ENCODE results near the gene PTPRN2. TPM values are rescaled to one million over a fixed set of nuclear protein-coding genes. Genes with fewer than 3 reads are reported as not detected.

Gene PTPRN2
- total and polyA plus RNA-seq, 2 of the 13 experiments (the other 11 are each of a cell fraction or from before 2014, with no cell fraction given): 2.5 to 24.2 TPM

GRCh38 chr7:157619753-157620525 lies 967.7 kb downstream of the PTPRN2 start:
- no peak for ATAC-seq
- Histone ChIP-seq H4K20me1 (ENCODE audit: insufficient read depth, low read length) (no peaks in the 10 kb centered on the region), H3K4me2 (ENCODE audit: low read depth, low read length) (no peak overlapping the region), H3K4me1 (ENCODE audit: insufficient read depth, low read length) (no peaks in the 10 kb centered on the region), H3K27ac (ENCODE audit: extremely low read length, insufficient read depth, low read length) (no peak overlapping the region), H3K79me2 (ENCODE audit: insufficient read depth, low read length) (no peaks in the 10 kb centered on the region), H2AFZ (ENCODE audit: low read length) (no peak overlapping the region), H3K27me3 (ENCODE audit: control insufficient read depth in 1 of 2, insufficient read depth in 2 of 2, low read length in 2 of 2) (peaks cover 0 to 74% of the 10 kb centered on the region in 2 experiments; a peak in 3 of 5 replicates), H3K36me3 (replicated peaks in 1 of 2; ENCODE audit: control insufficient read depth in 1 of 2, insufficient read depth in 2 of 2, low read length in 2 of 2) (no peaks in the 10 kb centered on the region), H3K4me3 (replicated peaks in 1 of 3; ENCODE audit: insufficient read depth in 1 of 3, low read depth in 2 of 3, low read length in 3 of 3) (no peak overlapping the region), H3K9ac (ENCODE audit: insufficient read depth, low read depth, low read length) (no peak overlapping the region), H3K9me3 (ENCODE audit: low read length) (no peaks in the 10 kb centered on the region)
- POLR2A ChIA-PET: no interaction called here
- 63% methylated on average over 21 of the region's 26 CpGs for WGBS (ENCODE audit: low lambda C conversion rate)
- no peak for TF ChIP-seq YEATS4 (CRISPR knock-in tag; IDR thresholded peaks at IDR 0.05; ENCODE audit: borderline replicate concordance)
- no peak for TF ChIP-seq ZFP90 (CRISPR knock-in tag; IDR thresholded peaks at IDR 0.05; ENCODE audit: borderline replicate concordance)
- no peak for TF ChIP-seq MAFK (conservative IDR thresholded peaks at IDR 0.05 in 1 of 2, IDR thresholded peaks at IDR 0.05 in 1 of 2; ENCODE audit: low read length in 2 of 2)
- no peak for TF ChIP-seq ZBTB42 (CRISPR knock-in tag; IDR thresholded peaks at IDR 0.05)
- CTCF ChIA-PET (ENCODE audit: low intra/inter-chr PET ratio, low total read pairs): no interaction called here
- in situ Hi-C loops (cut with HindIII; ENCODE audit: extremely low pct_ligation_motif_present, low pct_unique_long_range_greater_than_20kb): no loop called here
- intact Hi-C loops (cut with micrococcal nuclease; ENCODE audit: unreplicated experiment): no loop called here
- no peak for FAIRE-seq
- BruUV-seq (replicated peaks): no TSS peak
- no peak for DNase-seq (ENCODE audit: low spot score)

GRCh38 chr7:157618823-157619606 lies 968.6 kb downstream of the PTPRN2 start:
- no peak overlapping the region for H3K4me3 ChIP-seq (replicated peaks in 1 of 3; ENCODE audit: insufficient read depth in 1 of 3, low read depth in 2 of 3, low read length in 3 of 3)
- H2AFZ ChIP-seq (ENCODE audit: low read length): no peak overlapping the region
- no peaks in the 10 kb centered on the region for H3K79me2 ChIP-seq (ENCODE audit: insufficient read depth, low read length)
- H3K4me2 ChIP-seq (ENCODE audit: low read depth, low read length): no peak overlapping the region
- no peak for FAIRE-seq
- POLR2A ChIA-PET: no interaction called here
- no peaks in the 10 kb centered on the region for H3K4me1 ChIP-seq (ENCODE audit: insufficient read depth, low read length)
- WGBS (ENCODE audit: low lambda C conversion rate): 60% methylated on average over 16 of the region's 21 CpGs
- no peaks in the 10 kb centered on the region for H3K36me3 ChIP-seq (replicated peaks in 1 of 2; ENCODE audit: control insufficient read depth in 1 of 2, insufficient read depth in 2 of 2, low read length in 2 of 2)
- CTCF ChIA-PET (ENCODE audit: low intra/inter-chr PET ratio, low total read pairs): no interaction called here
- no peak for DNase-seq (ENCODE audit: low spot score)
- no peaks in the 10 kb centered on the region for H4K20me1 ChIP-seq (ENCODE audit: insufficient read depth, low read length)
- no peak overlapping the region for H3K9ac ChIP-seq (ENCODE audit: insufficient read depth, low read depth, low read length)
- H3K27ac ChIP-seq (ENCODE audit: extremely low read length, insufficient read depth, low read length): no peak overlapping the region
- BruUV-seq (replicated peaks): no TSS peak
- intact Hi-C loops (cut with micrococcal nuclease; ENCODE audit: unreplicated experiment) (no loop called here), in situ Hi-C loops (cut with HindIII; ENCODE audit: extremely low pct_ligation_motif_present, low pct_unique_long_range_greater_than_20kb) (no loop called here)
- no peak for ATAC-seq
- H3K9me3 ChIP-seq (ENCODE audit: low read length): no peaks in the 10 kb centered on the region
- peaks cover 0 to 80% of the 10 kb centered on the region in 2 experiments; a peak in 3 of 5 replicates for H3K27me3 ChIP-seq (ENCODE audit: control insufficient read depth in 1 of 2, insufficient read depth in 2 of 2, low read length in 2 of 2)
- TF ChIP-seq ZNF879 (CRISPR knock-in tag; IDR thresholded peaks at IDR 0.05) (no peak), SOX13 (IDR thresholded peaks at IDR 0.05) (no peak), SOX13 (CRISPR knock-in tag; conservative IDR thresholded peaks at IDR 0.05 in 1 of 2, IDR thresholded peaks at IDR 0.05 in 1 of 2) (no peak), NFYB (CRISPR knock-in tag; IDR thresholded peaks at IDR 0.05) (no peak), RXRA (CRISPR knock-in tag; IDR thresholded peaks at IDR 0.05) (no peak), RARG (CRISPR knock-in tag; IDR thresholded peaks at IDR 0.05; ENCODE audit: low read depth) (no peak)
- TF ChIP-seq, protein P1, sequence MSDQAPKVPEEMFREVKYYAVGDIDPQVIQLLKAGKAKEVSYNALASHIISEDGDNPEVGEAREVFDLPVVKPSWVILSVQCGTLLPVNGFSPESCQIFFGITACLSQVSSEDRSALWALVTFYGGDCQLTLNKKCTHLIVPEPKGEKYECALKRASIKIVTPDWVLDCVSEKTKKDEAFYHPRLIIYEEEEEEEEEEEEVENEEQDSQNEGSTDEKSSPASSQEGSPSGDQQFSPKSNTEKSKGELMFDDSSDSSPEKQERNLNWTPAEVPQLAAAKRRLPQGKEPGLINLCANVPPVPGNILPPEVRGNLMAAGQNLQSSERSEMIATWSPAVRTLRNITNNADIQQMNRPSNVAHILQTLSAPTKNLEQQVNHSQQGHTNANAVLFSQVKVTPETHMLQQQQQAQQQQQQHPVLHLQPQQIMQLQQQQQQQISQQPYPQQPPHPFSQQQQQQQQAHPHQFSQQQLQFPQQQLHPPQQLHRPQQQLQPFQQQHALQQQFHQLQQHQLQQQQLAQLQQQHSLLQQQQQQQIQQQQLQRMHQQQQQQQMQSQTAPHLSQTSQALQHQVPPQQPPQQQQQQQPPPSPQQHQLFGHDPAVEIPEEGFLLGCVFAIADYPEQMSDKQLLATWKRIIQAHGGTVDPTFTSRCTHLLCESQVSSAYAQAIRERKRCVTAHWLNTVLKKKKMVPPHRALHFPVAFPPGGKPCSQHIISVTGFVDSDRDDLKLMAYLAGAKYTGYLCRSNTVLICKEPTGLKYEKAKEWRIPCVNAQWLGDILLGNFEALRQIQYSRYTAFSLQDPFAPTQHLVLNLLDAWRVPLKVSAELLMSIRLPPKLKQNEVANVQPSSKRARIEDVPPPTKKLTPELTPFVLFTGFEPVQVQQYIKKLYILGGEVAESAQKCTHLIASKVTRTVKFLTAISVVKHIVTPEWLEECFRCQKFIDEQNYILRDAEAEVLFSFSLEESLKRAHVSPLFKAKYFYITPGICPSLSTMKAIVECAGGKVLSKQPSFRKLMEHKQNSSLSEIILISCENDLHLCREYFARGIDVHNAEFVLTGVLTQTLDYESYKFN (CRISPR knock-in tag; conservative IDR thresholded peaks at IDR 0.05): no peak
- TF ChIP-seq, protein P2, sequence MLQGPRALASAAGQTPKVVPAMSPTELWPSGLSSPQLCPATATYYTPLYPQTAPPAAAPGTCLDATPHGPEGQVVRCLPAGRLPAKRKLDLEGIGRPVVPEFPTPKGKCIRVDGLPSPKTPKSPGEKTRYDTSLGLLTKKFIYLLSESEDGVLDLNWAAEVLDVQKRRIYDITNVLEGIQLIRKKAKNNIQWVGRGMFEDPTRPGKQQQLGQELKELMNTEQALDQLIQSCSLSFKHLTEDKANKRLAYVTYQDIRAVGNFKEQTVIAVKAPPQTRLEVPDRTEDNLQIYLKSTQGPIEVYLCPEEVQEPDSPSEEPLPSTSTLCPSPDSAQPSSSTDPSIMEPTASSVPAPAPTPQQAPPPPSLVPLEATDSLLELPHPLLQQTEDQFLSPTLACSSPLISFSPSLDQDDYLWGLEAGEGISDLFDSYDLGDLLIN (CRISPR knock-in tag; IDR thresholded peaks at IDR 0.05; ENCODE audit: borderline replicate concordance): no peak
